HG03342 (cell line): ENCODE data around the gene MORC2.

Source experiments
- ATAC-seq: cut with Tn5 transposase; IDR thresholded peaks from one replicate; pipeline ENCODE4 v1.9.1; 2021; ENCODE audit warnings: mild to moderate bottlenecking, moderate library complexity; ENCODE audit not compliant: unreplicated experiment

The MORC2 gene

DNA sequence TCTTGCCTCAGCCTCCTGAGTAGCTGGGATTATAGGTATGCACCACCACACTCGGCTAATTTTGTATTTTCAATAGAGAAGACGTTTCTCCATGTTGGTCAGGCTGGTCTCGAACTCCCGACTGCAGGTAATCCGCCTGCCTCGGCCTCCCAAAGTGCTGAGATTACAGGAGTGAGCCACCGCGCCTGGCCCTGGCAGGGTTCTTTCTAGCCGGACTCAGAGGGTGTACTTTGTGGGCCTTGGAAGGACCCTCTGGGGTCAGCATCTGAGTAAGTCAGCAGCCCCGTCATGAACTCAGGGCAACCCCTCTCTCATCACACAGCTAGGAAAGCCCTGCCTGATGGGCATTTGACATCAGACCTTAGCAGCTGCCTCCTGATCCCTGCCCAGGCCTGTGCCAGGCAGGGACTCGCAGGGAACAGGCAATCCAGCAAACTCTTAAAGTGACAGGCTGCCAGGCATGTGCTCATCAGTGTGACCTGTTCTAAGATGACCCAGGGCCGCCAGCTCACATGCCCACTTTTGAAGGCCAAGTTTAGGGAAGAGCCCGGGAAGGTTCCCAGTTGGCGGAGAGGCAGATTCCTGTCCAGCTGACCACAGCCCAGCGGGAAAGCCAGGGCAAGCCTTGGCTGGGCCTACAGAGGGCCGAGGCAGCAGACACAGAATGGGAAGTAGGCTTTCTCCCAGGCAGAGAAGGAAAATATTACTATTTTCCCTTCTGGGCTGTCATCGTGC is 92.9 kb downstream of the MORC2 start:
- no peak for ATAC-seq
